Erythroblast (primary cell): ENCODE data around the gene NFKBIL1.

Experiments used
- GATA1 ChIP-seq: IDR thresholded peaks from 2 replicates; pipeline ENCODE4 v1.6.1; 2011; ENCODE audit warnings: low read depth, mild to moderate bottlenecking, control low read depth, low read length, moderate library complexity
- POLR2A ChIP-seq: IDR thresholded peaks from 2 replicates; pipeline ENCODE4 v1.6.1; 2011; ENCODE audit warnings: mild to moderate bottlenecking, low read length

DNA sequence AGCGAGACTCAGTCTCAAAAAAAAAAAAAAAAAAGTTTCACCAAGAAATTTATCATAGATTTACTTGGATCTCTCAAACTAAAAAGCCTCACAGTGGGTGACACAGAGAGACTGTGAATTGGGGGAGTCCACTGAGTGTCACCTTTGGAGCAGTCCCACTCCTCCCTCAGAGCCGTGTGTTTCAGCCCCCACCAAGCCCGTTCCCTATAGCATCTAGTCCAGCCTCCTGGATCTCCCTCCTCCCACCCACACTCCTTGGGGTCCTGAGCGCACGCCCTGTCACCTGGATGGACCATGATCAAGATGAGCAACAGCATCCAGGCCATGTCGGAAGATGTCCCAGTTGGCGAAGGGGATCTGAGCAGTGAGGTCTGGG lies 45.0 kb downstream of the NFKBIL1 start:
- TF ChIP-seq POLR2A, result no peak
- TF ChIP-seq GATA1, result no peak
